GM18858 (cell line): Measurements from ENCODE around the gene ZFPL1.
A peak's percentile ranks its signal among the peaks of the same experiment; 100 is the strongest.

Source experiments
- ATAC-seq: cut with Tn5 transposase; IDR thresholded peaks from one replicate; pipeline ENCODE4 v1.9.1; 2021; ENCODE audit not compliant: unreplicated experiment

The ZFPL1 gene

DNA sequence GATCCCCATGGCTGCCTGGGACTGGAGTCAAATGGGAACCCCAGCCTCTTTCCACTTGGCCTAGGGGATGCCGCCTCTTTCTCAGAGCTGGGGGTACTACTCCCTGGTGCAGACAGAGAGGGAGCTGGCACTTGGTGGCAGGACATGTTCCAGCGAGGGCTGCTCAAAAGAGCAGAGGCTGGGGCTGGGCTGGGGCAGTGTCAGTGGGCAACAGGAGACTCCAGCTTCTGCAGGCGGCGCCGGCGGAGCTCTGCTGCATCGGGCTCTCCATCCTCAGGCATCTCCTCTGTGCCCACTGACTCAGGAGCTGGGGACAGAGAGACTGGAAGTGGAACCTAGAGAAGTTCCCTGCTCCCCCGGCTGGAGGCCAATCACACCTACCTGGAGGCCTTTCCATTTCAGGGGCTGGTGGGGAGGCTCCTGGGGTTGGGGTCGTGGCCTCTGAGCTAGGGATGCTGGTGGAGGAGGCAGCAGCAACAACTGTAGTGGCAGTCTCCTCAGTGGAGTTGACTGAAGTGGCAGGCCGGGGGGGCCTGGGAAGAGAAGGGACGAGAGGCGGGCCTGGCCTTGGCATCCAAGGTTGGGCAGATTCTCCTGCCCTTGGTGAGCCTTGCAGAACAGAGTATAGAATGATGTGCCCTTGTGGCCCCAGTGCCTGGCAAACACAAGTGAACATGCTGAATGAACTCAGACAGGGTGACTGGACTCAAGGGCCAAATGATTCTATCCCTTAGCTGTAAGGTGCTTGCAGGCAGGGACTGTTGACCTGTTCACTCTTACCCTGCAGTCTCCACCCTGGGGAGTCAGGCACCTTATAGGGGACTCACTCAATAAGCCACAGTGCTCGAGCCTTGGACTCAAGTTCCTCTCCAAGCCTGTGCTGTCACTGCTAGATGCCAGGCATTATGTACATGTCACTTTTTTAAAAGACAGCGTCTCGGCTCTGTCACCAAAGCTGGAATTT lies 44.4 kb downstream of the ZFPL1 start:
- ATAC-seq, result no peak

DNA sequence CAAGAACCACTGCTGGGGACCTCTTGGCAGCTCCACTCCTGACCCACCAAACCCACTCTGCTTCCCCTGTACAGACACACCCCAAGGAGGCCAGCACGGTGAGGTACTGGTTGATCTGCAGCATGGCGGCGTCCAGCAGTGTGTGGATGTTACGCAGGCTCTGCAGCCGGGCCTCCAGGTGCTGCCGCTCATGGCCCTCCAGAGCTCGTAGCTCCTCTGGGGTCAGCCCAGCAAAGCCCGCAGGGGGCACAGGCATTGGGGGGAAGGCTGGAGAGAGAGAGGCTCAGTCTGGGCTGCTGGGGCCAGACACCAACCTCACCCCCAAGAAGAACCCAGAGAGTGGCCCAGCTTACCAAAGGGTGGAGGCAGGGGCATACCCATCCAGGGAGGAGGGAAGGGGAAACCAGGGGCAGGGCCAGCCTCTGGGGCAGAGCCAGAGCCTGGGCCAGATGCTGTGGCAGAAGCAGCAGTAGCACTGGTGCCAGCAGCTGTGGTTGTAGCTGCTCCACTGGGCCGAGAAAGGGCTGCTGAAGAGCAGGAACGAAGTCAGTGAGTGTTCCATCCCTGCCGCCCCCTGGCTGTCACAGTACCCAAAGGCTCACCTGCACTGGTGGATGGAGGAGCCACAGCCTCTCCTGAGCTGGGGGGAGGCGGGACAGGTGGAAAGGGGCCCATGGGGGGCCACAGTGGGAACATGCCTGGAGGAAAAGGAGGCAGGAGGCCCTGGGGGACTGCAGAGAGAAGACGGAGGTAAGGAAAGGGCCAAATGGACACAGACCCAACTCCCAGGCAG lies 45.8 kb downstream of the ZFPL1 start:
- ATAC-seq, result no peak

DNA sequence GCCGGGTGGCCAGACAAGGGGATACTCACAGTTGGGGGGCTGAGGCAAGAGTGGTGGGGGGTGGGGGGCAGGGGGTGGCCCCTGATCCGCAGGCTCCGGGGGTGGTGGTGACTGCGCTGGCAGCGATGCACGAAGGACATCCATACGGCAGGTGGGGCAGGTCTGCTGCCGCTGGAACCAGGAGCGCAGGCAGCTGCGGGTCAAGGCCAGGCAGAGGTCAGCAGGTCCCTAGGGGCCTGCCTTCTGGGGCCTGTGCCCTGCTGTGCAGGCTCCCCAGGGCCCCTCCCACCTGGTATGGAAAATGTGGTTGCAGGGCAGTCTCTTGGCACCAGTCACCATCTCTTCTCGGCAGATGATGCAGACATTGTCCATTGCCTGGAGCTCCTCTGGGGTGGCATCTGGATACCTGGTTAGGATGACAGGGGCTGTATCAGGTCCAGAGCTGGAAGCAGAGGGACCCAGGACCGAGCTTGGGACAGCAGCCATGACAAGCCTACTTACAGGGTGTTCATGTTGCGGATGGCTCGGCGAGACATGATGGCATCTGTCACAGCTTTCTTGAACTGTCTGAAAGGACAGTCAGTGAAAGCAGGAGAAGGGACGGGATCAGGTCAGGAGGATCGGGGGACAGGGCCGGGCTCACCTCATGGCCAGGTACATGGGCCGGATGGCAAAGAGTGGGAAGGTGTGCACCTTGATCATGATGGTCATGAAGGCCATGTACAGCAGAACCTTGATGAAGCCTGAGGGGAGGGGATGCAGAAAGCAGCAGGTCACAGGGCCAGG lies 46.8 kb downstream of the ZFPL1 start:
- ATAC-seq, result no peak

DNA sequence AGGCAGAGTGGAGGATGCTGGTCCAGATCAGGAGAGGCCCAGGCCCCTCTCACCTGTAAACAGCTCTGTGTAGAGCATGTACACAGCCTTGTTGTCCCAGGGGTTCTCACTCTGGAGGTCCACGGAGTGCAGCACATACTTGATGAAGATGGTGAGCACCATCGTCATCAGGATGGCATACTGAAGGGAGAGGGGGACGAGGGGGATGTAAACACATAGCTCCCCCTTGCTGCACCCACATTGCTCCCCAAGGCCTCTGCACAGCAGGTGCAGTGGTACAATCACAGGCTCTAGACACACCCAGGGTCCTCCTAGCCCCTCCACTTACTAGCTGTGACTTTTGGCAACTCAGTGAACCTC lies 47.4 kb downstream of the ZFPL1 start:
- no peak for ATAC-seq

DNA sequence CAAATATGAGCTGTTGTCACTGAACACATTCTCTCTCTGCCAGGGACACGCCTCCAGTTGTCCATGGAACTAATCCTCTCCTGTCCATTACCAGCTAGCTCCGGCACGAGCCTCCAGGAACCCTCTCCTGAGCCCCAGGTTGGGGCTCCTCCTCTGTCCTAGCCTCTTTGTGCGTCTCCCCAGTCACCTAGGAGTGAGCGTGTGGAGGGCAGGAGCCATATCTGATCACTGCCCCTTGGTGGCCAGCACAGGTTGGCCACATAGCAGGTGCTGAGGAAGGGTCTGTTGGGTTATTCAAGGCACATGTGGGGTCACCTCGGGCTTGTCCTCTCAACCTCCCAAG lies 47.8 kb downstream of the ZFPL1 start:
- ATAC-seq, result no peak

DNA sequence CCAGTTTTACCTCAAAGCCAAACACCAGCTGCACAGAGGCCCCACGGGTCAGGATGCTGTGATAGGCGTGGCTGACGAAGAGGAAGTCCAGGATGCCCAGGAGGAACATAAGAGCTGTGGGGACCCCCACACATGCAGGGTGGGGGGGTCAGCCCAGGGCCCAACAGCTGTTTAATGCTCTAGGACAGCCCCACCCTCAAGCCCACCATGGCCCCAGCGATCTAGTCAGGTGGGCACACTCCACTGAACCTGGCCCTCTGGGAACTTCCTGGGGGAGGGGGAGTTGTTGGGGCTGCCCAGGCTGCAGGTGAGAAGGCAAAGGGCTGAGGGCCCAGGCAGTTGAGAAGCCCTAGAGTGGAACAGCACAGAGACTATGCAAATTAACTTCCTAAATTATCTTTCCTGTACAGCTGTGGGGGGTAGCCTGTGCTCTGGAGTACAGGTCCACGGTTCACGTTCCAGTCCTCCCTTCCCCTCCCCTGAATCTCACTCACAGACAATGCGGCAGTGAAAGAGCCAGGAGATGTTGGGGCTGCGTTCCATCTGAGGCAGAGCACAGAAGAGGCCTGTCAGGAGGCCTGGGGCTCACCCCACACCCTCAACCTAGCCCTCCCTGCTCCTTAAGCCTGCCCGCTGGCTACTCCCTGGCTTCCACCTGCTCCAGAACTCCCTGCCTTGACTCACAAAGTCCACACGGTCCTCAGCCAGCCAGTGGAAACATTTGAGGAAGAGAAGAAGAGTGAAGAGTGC lies 48.4 kb downstream of the ZFPL1 start:
- ATAC-seq, result no peak

DNA sequence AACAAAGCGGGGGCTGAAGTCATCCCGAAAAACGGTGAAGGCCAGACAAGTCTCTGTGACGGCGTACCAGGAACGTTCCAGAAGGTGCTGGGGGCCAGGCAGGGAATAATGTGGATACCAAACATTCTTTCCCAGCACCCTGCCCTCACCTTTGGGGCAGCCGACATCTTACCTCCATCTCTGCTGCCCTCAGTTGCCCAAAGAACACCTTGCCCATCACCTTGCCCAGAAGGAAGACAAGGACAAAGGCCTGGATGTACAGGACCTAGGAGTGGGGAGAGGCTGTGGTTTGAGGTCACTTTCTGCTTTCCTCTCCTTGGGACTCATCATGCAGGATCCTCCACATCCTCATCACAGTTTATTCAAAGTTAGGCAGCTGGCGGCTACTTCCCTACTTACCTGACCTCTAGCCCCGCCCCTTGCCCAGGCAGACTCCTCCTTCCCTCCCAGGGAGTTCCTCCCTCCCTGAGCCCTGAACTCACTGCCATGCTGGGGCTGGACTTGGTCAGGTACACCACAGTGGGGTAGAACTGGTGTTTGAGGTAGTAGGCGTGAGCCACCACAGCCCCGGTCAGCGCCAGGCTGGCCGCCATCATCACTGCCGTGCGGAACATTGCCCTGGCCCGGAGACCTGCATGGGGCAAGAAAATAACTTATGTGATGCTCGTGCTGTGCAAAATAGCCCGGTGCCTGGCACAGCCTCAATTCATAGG lies 49.1 kb downstream of the ZFPL1 start:
- ATAC-seq, result no peak

DNA sequence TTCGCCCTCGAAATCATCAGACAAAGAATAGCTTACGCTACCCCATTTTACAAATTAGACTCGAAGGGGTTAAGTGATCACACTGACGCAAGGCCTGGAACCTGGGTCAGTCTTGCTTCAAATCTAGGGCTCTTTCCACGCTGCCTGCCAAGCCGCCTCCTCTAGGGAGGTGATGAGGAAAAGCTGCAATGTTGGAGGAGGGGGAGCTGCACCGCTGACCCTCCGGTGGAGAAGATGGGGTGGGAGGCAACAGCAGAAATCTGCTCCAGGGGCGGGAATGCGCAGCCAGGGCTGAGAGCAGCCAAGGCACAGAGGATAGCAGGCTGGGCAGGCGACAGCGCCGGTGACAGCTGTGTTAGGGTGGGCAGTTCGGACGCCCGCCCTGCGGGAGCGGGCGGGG lies 49.7 kb downstream of the ZFPL1 start:
- ATAC-seq, result no peak

DNA sequence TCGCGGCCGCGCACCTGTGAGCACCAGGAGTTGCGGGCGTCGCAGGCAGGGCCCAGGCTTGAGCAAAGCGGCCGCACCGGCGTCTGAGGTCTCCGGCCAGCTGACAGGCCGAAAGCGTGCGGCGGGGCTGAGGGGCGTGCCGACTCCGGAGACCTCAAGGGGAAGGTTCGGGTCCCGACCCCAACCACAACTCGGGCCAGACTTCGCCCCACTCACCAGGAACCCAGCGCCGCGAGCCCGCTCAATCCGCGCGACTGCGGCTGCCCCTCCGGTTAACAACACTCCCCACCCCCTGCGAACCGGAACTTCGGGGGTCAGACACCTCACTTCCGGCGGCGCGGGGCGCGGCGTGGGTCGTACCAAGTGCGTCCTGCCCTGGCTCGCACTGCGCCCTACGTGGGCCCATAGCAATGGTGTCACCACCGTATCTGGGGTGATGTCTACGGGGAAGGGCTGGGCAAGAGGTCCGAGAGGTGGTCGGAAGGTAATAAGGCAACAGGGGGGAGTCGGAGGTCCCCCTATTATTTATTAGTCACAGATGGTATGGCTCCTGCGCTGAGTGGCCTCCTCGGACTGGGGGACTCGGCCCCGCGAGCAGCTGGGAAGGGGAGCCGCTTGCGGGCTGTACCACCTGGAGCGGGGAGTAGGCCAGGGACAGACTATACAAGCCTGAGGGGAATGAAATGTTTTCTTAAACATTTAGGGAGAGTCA lies 50.4 kb downstream of the ZFPL1 start, which contains the start of gene SYVN1:
Gene SYVN1, minus strand, starts transcription at position 280 of the 712 bp plus-strand sequence. CDS start 918 bp downstream, outside the sequence.
- peak; percentile 28 for ATAC-seq

DNA sequence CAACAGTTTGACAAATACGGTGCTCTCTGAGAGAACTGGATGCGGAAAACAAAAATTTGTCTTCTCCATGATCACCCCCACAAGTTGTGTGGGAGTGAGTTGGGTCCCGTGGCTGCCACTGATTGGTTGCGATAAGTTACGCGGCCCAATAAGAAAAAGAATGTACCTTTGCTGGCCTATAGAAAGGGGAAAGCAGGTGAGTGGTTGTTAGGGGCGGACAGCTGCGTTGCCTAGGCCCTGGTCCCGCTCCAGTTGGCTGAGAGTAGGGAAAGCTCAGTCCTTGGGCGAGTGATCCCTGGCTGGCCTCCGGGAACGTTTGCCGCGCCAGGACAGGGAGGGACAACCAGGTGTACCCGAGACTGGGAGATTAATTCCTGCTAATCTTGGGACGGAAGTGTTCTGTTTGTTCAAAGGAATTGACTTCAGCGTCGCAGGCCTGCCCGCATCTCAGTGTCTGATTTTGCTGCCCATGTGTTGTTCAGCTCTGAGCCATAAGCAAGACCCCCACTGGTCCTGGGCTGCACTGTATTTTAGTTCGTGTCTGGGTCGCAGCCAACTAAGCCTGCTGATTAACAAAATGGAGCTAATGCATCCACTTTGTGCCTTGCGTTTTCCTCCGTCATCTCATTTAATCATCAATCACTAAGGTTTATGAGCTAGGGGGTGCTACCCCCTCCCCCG lies 51.1 kb downstream of the ZFPL1 start:
- peak; percentile 64 for ATAC-seq

DNA sequence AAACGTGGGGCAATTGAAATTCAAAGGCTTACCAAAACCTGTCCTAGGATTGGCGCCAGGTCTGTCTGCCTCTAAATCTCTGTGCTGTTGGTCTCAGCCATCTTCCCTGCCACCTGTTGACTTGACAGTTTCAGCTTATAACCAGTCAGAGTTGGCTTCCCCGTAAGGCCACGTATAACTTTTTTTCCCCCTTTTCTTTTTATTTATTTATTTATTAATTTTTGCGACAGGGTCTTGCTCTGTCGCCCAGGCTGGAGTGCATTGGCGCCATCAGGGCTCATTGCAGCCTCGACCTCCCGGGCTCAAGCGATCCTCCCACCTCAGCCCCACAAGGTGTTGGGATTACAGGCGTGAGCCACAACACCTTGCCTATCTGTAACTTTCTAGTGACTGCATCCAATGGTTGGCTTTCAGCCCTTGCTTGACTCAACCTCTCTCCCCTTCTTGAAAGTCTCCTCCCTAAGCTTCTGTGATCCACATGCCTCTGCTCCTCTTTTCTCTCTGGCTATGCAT lies 51.7 kb downstream of the ZFPL1 start:
- ATAC-seq, result no peak

DNA sequence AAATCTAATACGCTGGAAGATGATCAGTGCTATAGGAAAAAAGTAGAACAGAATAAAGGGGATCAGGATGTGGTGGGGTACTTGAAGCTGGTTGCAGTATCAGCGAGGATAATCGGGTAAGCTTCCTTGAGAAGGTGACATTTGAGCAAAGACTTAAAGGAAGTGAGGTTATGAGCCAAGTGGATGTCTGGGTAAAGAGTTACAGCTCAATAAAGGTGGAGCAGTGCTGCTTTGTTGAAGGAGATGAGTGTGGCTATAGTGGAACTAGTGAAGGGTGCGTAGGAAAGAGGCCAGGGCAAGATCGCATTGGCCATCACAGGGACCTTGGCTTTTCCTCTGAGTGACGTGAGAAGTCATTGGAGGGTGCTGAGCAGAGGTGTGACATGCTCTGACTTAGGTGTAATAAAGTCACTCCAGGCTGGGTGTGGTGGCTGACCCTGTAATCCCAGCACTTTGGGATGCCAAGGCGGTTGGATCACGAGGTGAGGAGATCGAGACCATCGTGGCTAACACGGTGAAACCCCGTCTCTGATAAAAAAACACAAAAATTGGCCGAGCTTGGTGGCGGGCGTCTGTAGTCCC lies 52.6 kb downstream of the ZFPL1 start:
- ATAC-seq, result no peak
